Uterus (tissue), 2 donors: Measurements from ENCODE around the gene C4orf50.

Experiments used
- POLR2A ChIP-seq, 2 donors: fragments of 450-650 bp; IDR thresholded peaks; one replicate each; pipeline ENCODE4 v1.6.1; 2016; ENCODE audit warnings: antibody characterized with exemption in 2 of 2, mild to moderate bottlenecking in 1 of 2, moderate library complexity in 1 of 2
- TF ChIP-seq, protein P1 (sequence below), 4 experiments: fragments of 200-600 bp in 2 of 4; fragments of 450-650 bp in 2 of 4; sonication (generic) in 2 of 4; IDR thresholded peaks; one replicate each; pipeline ENCODE4 v1.5.1; 2016 to 2019; ENCODE audit warnings: antibody characterized with exemption in 4 of 4, mild to moderate bottlenecking in 2 of 4, moderate library complexity in 1 of 4

DNA sequence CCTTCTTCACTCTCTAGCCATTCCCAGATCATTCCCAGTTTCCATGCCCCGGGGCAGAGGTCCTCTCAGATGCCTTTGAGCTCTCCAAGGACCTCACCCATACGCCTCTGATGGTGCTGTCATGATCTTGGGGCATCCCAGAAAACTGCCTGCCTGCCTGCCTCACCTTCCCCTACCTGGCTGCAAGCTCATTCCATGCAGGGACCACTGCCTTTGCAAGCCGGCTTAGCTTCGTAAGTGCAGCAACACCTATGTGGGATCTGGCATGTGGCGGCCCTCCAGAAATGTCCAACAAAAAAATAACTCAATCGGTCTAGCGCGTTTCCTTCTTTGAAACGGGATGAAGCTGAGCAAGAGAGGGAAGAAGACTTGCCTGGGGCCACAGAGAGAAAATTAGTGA, 53.0 kb downstream of the C4orf50 start:
- TF ChIP-seq, protein P1, sequence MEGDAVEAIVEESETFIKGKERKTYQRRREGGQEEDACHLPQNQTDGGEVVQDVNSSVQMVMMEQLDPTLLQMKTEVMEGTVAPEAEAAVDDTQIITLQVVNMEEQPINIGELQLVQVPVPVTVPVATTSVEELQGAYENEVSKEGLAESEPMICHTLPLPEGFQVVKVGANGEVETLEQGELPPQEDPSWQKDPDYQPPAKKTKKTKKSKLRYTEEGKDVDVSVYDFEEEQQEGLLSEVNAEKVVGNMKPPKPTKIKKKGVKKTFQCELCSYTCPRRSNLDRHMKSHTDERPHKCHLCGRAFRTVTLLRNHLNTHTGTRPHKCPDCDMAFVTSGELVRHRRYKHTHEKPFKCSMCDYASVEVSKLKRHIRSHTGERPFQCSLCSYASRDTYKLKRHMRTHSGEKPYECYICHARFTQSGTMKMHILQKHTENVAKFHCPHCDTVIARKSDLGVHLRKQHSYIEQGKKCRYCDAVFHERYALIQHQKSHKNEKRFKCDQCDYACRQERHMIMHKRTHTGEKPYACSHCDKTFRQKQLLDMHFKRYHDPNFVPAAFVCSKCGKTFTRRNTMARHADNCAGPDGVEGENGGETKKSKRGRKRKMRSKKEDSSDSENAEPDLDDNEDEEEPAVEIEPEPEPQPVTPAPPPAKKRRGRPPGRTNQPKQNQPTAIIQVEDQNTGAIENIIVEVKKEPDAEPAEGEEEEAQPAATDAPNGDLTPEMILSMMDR (IDR thresholded peaks at IDR 0.05), result no peak
- no peak for TF ChIP-seq POLR2A (IDR thresholded peaks at IDR 0.05)
